GM18873 (cell line): ENCODE results near the gene NDUFAF8.

Source experiments
- ATAC-seq: cut with Tn5 transposase; IDR thresholded peaks from one replicate; pipeline ENCODE4 v1.9.1; 2021; ENCODE audit warnings: mild to moderate bottlenecking, moderate library complexity, moderate number of reproducible peaks; ENCODE audit not compliant: unreplicated experiment, low FRiP score

NDUFAF8 gene

GRCh38 chr17:81200201-81200600 lies 38.9 kb upstream of the NDUFAF8 start:
- ATAC-seq: no peak

DNA sequence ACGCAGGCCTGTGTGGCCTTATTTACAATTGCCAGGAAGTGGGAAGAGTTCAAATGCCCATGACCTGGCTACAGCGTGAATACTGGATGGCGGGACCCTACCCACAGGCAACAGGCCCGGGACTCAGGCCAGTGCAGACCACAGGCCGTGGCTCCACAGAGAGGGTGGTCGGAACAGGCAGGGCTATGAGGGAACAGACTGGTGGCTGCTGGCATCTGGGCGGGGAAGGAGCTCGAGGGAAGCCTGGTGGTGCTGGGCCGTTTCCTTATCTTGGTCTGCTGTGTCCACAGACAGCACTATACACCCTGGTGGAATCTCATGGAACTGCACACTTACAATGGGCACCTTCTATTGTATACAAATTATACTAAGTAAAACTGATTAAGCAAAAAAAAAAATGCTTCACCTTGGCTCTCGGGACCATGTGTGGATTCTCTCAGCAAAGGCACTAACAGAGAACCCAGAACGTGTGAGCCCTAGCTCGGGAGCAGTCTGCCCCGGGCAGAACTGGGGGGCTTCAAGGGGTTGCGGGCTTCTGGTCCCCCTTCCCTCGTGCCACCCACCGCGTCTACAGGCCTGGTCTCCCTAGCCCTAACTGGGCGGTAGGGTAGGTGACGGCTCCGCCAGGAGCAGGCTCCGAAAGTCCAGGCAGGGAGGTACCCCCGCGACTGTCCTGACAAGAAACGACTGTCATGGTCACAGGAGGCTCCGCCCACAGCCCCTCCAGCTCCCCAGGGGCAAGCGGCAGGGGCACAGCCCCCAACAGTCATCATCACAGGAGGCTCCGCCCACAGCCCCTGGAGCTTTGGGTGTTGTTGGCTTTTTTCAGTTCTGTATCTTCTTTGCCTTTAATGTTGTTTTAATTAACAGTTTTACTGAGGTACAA lies 38.2 kb upstream of the NDUFAF8 start:
- no peak for ATAC-seq

GRCh38 chr17:81202318-81202717 lies 36.8 kb upstream of the NDUFAF8 start:
- ATAC-seq: no peak

DNA sequence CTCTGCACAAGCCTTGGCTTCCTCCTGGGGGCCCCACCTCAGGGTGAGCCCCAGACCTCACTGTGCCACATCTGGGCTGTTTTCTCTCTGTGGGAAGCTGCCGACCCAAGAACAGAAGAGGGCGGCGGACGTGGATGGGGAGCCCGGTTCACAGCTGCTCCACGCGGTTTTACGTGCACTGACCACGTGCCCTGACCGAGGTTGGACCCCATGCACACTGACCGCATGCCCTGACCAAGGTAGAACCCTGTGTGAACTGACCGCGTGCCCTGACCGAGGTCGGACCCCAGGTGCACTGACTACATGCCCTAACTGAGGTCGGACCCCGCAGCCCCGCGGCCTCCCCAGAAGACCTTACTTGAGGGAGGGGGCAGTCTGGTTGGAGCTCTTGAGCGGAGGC lies 36.0 kb upstream of the NDUFAF8 start:
- no peak for ATAC-seq

DNA sequence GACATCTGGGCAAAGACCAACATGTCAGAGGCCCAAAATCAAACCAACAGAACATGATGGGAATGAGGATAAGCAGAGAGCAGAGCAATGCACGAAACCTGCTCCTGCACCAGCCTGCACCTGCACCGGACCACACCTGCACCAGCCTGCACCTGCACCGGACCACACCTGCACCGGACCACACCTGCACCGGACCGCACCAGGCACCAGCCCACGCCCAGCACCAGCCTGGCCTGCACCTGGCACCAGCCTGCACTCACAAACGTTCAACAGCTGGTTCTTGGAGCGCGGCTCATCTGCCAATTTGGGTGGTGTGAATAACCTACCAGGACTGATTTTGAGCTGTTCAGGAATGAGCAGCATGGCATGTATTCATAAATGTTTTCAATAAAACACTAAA lies 34.5 kb upstream of the NDUFAF8 start:
- ATAC-seq: no peak

- ATAC-seq: no peak
These were observed 33.0 kb upstream of the NDUFAF8 start for GRCh38 chr17:81206166-81206565.

DNA sequence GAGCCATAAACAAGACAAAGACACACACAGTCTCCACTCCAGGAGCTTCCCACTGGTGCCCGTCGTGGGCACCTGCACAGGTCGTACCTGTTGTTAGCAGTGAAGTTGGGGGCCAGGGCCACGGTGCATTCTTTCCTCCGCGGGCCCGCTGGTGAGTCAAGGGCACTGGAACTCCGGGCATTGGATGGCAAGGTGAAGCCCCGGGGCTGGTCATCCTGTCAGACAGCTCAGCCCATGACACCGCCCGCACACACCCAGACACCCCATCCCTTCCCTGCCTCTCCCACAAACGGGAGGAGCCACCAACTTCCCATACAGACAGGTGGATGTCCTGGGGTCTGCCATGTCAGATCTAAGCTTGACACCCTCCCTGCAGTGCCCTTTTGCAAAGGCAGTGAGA lies 32.5 kb upstream of the NDUFAF8 start:
- no peak for ATAC-seq

GRCh38 chr17:81207610-81208581 lies 31.2 kb upstream of the NDUFAF8 start:
- ATAC-seq: no peak

DNA sequence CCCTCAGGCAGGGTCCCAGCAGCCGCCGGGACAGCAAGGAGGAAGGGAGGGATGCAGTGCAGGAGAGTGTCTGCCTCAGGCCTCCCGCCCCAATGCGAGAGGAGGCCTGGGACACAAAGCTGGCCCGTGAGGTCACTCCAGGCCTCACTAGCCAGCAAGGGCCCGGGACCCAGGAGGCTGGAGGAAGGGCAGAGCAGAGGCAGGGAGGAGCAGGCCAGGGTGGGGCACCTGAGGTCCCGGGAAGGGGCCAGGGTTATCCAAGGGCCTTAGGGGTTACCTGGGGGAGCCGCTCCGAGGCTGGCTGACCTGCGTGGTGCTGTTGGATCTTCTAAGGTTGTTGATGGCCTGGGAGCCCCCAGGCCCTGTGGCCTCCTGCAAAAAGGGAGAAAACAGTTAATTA lies 30.5 kb upstream of the NDUFAF8 start:
- no peak for ATAC-seq

DNA sequence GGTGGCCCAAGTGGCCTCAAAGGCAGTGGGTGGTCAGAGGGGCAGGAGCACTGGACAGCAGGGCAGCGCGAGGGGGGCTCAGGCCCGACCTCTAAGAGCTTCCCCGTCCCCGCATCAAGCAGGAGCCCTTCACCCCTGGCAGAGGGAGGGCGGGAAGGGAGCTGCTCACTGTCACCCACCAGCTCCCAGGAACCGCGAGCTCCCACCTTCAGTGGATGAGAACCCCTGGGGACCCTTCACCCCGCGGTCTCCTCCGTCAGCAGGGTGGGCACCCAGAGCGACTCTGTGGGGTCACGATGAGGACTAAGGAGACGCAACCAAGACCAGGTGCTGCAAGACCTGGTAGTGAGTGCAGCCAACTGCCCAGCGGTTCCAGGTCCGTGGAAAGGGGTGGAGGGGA lies 30.0 kb upstream of the NDUFAF8 start:
- no peak for ATAC-seq

DNA sequence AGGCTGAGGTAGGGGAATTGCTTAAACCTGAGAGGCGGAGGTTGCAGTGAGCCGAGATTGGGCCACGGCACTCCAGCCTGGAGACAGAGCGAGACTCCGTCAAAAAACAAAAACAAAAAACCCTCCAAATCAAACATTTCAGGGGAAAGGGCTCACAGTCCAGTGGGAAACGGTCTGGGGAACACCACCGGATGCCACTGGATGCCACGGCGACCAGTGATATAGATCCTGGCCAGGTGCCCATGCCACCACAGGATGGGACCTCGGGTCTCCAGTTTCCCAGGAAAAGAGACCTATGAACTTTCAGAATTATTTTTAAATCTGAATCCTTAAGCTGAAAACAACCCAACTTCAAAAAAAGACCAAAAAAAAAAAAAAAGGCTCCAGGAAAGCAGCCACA lies 28.7 kb upstream of the NDUFAF8 start:
- no peak for ATAC-seq

DNA sequence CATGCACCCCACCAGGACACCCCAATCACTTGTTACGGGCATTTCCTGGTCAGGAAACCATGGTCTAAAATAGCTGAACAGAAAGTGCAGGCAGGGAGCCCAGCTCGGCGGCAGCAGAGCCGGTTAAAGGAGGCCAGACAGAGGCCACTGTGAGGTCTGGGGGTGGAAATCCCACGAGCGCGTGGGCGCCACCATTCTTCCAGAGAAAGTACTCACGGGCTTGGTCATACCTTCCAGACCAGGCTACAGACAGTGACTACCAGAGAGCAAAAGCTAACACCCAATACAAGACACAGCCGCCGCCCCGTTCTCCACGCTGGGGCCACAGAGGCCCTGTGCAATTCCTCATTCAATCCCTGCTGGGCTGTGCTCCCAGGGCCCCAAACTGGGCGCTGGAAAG lies 28.2 kb upstream of the NDUFAF8 start:
- ATAC-seq: no peak

- ATAC-seq: no peak
These were observed 26.8 kb upstream of the NDUFAF8 start for GRCh38 chr17:81212365-81212764.

DNA sequence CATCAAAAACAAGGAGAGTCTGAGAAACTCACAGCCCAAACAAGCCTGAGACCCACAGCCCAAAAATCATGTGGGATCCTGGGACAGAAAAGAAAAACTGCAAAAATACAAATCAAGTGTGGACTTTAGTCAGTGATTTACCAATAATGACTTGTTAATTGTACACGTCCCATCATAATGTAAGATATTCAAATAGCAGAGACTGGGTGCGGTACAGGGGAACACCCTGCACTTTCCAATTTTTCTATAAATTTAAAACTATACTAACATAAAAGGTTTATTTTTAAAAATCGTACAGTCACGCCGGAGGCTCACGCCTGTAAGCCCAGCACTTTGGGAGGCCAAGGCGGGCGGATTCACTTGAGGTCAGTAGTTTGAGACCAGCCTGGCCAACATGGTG lies 25.1 kb upstream of the NDUFAF8 start:
- ATAC-seq: no peak

- ATAC-seq: no peak
These were observed 21.6 kb upstream of the NDUFAF8 start for GRCh38 chr17:81217491-81217890.

- ATAC-seq: no peak
These were observed 20.7 kb upstream of the NDUFAF8 start for GRCh38 chr17:81218459-81218858.

DNA sequence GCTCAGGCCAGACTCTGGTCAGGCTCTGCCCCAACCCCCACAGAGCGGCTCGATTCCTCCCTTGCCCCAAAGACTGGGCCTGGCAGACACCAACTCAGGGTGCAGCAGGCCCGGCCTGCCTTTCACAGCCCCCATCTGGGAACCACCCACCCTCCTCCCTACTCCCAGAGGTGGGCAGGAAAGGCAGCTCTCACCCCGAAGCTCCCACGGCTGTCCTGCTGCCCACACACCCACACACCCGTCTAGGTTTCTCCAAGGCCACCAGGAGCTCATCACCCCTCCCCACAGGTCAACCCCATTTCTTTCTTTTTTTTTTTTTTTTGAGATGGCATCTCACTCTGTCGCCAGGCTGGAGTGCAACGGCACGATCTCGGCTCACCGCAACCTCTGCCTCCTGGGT lies 20.1 kb upstream of the NDUFAF8 start:
- no peak for ATAC-seq

DNA sequence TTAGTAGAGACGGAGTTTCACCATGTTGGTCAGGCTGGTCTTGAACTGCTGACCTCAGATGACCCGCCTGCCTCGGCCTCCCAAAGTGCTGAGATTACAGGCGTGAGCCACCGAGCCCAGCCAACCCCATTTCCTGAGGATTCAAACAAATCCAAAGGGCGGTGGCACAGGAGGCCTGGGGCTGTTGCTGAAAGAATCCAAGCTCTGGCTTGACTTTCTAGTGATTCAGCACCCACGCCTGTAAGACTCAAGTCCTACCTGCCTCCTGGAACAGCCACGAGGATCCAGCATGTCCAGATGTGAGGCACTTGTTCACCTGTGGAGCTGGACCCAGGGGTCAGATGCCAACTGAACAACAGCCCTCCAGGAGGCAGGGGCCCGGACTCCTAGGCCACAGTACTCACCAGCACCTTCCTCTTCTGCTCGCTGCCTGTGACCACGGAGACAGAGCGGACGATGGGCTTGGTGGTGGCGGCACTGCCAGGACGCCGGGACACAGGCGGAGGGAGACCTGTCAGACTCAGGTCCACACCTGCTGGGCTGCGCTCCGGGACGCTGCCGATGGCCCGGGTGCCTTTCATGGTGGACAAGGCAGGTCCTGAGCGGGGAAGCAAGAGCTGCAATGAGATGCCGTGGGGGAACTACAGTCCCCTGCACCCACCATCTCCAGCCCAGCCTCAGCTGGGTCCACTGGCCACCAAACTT lies 19.5 kb upstream of the NDUFAF8 start:
- ATAC-seq: no peak

GRCh38 chr17:81221371-81221841 lies 17.7 kb upstream of the NDUFAF8 start:
- no peak for ATAC-seq

DNA sequence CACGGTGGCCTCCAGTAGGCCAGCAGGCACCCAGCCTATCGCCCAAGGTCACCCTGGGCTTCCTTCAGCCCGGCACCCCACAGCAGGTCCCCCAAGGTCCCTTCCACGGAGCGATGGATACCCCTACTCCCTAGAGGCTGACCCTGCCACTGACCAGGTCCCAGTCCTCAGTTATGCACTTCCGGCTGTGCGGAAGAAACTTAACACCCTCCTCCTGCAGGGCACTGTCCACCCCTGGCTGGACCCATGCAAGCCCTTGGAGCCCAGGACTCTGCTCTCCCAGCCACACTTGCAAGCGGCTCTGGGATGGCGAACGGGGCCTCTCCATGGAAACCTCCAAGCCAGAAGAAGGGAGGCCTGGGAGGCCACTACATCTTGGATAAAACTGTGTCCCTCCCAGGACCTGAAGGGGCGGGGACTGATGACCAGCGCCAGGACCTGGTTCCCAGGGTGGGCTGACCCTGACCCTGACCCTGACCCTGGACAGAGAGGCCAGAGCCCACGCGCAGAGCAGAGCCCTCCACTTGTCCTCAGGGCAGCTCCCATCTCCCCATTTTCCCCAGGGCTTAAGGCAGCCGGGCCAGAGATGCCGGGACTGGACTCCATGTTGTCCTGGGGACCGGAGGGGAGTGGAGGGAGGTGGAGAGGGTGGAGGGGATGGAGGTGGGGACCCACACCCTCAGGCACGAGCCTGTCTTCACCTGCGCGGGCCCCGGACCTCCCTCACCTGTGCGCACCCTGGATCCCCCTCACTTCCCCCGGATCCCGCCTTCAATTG lies 17.1 kb upstream of the NDUFAF8 start:
- ATAC-seq: no peak
